ENCODE measurements around the gene ZBTB17.
"Not testable (repeated sequence)": the region's sequence is repeated elsewhere in the genome, so short reads cannot be mapped to it uniquely, and the experiment has no call there.

ZBTB17 gene

GRCh38 chr1:15975805-15976680 lies at the start of gene ZBTB17:
Gene ZBTB17, minus strand, starts transcription at chr1:15976101. Its CDS starts 27,606 bp downstream, at chr1:15948495.
- peak; percentile 82 for DNase-seq

GRCh38 chr1:16023050-16023653 lies 47.3 kb upstream of the ZBTB17 start:
- no peak for DNase-seq

GRCh38 chr1:16022393-16022792 lies 46.5 kb upstream of the ZBTB17 start:
- DNase-seq, result no peak

- no peak for DNase-seq
Measured at GRCh38 chr1:16021681-16022080, 45.8 kb upstream of the ZBTB17 start, which contains the start of gene CLCNKA. Gene CLCNKA, plus strand, starts transcription at chr1:16022036. Its CDS starts 584 bp downstream, at chr1:16022620.

GRCh38 chr1:16020878-16021277 lies 45.0 kb upstream of the ZBTB17 start:
- not testable (repeated sequence) for DNase-seq

- no peak for DNase-seq
Measured at GRCh38 chr1:16020325-16020724, 44.4 kb upstream of the ZBTB17 start.

GRCh38 chr1:16019644-16020277 lies 43.9 kb upstream of the ZBTB17 start:
- DNase-seq, result no peak

GRCh38 chr1:16018749-16019643 lies 43.1 kb upstream of the ZBTB17 start:
- no peak for DNase-seq

- no peak for DNase-seq
Measured at GRCh38 chr1:16018308-16018707, 42.4 kb upstream of the ZBTB17 start.

GRCh38 chr1:16017461-16018303 lies 41.8 kb upstream of the ZBTB17 start, which contains the start of gene HSPB7:
Gene HSPB7, minus strand, starts transcription at chr1:16018043. Its CDS starts 80 bp downstream, at chr1:16017963.
- DNase-seq, result no peak

GRCh38 chr1:16017076-16017460 lies 41.2 kb upstream of the ZBTB17 start:
- DNase-seq, result no peak

GRCh38 chr1:16015960-16016901 lies 40.3 kb upstream of the ZBTB17 start:
- no peak for DNase-seq

GRCh38 chr1:16015491-16015890 lies 39.6 kb upstream of the ZBTB17 start:
- DNase-seq, result no peak

GRCh38 chr1:16014509-16015482 lies 38.9 kb upstream of the ZBTB17 start:
- no peak for DNase-seq

GRCh38 chr1:16013908-16014258 lies 38.0 kb upstream of the ZBTB17 start:
- DNase-seq, result no peak

GRCh38 chr1:16013220-16013907 lies 37.5 kb upstream of the ZBTB17 start:
- no peak for DNase-seq

- no peak for DNase-seq
Measured at GRCh38 chr1:16012590-16013219, 36.8 kb upstream of the ZBTB17 start.

- DNase-seq, result no peak
Measured at GRCh38 chr1:16011936-16012589, 36.2 kb upstream of the ZBTB17 start.

Measured in NCI-H1694 (cell line).